SK-N-SH treated with all-trans-retinoic acid at 6 μM for 48 hours (cell line): ENCODE measurements around the gene ZNF525.
A peak's percentile ranks its signal among the peaks of the same experiment; 100 is the strongest.
"Not testable (repeated sequence)": the region's sequence is repeated elsewhere in the genome, so short reads cannot be mapped to it uniquely, and the experiment has no call there.

Source experiments
- ATAC-seq: fragments of 200-7000 bp; cut with Tn5 transposase; 3 replicates; pipeline ENCODE4 v1.9.1; 2020; ENCODE audit warnings: mild to moderate bottlenecking, moderate library complexity
- ARNTL ChIP-seq: fragments of 450-650 bp; formaldehyde crosslinking; IDR thresholded peaks from 2 replicates; pipeline ENCODE4 v1.5.0; 2020; ENCODE audit warnings: low read depth, mild to moderate bottlenecking, moderate library complexity, borderline replicate concordance
- BACH2 ChIP-seq: fragments of 250-450 bp; sonication (Bioruptor Pico); IDR thresholded peaks from 2 replicates; pipeline ENCODE4 v1.9.0; 2021; ENCODE audit warnings: mild to moderate bottlenecking, borderline replicate concordance
- CSDC2 ChIP-seq: fragments of 250-450 bp; sonication (Bioruptor Pico); IDR thresholded peaks from 2 replicates; pipeline ENCODE4 v1.5.0; 2020; ENCODE audit warnings: mild to moderate bottlenecking, moderate library complexity
- CSRNP3 ChIP-seq: fragments of 250-450 bp; sonication (Bioruptor Pico); IDR thresholded peaks from 2 replicates; pipeline ENCODE4 v1.5.1; 2021; ENCODE audit warnings: mild to moderate bottlenecking, moderate library complexity
- ESRRG ChIP-seq: fragments of 250-450 bp; sonication (Bioruptor Pico); IDR thresholded peaks from 2 replicates; pipeline ENCODE4 v1.6.1; 2021; ENCODE audit warnings: mild to moderate bottlenecking
- GLIS3 ChIP-seq: fragments of 250-450 bp; sonication (Bioruptor Pico); IDR thresholded peaks from 2 replicates; pipeline ENCODE4 v1.5.0; 2020; ENCODE audit warnings: mild to moderate bottlenecking, moderate library complexity
- ISL1 ChIP-seq: fragments of 250-450 bp; sonication (Bioruptor Pico); IDR thresholded peaks from 2 replicates; pipeline ENCODE4 v2.1.2; 2022; ENCODE audit warnings: mild to moderate bottlenecking, moderate library complexity
- OSR1 ChIP-seq: fragments of 250-450 bp; sonication (Bioruptor Pico); IDR thresholded peaks from 2 replicates; pipeline ENCODE4 v1.8.0; 2022; ENCODE audit warnings: moderate library complexity, mild to moderate bottlenecking, inconsistent platforms
- PATZ1 ChIP-seq: fragments of 250-450 bp; sonication (Bioruptor Pico); IDR thresholded peaks from 2 replicates; pipeline ENCODE4 v1.8.0; 2020; ENCODE audit warnings: mild to moderate bottlenecking, moderate library complexity, borderline replicate concordance
- PPARA ChIP-seq: fragments of 250-450 bp; sonication (Bioruptor Pico); IDR thresholded peaks from 2 replicates; pipeline ENCODE4 v1.5.0; 2020; ENCODE audit warnings: mild to moderate bottlenecking, borderline replicate concordance
- RARB ChIP-seq: fragments of 250-450 bp; sonication (Bioruptor Pico); IDR thresholded peaks from 2 replicates; pipeline ENCODE4 v1.8.0; 2021; ENCODE audit warnings: mild to moderate bottlenecking, moderate library complexity
- SNAI2 ChIP-seq: fragments of 250-450 bp; sonication (Bioruptor Pico); IDR thresholded peaks from 2 replicates; pipeline ENCODE4 v1.5.0; 2020; ENCODE audit warnings: mild to moderate bottlenecking, moderate library complexity
- TOX ChIP-seq: fragments of 250-450 bp; sonication (Bioruptor Pico); IDR thresholded peaks from 2 replicates; pipeline ENCODE4 v1.8.0; 2021; ENCODE audit warnings: mild to moderate bottlenecking, moderate library complexity, borderline replicate concordance
- TSHZ2 ChIP-seq: fragments of 250-450 bp; sonication (Bioruptor Pico); IDR thresholded peaks from 2 replicates; pipeline ENCODE4 v1.5.0; 2020; ENCODE audit warnings: mild to moderate bottlenecking, moderate library complexity
- ZC3H10 ChIP-seq: fragments of 250-450 bp; sonication (Bioruptor Pico); IDR thresholded peaks from 2 replicates; pipeline ENCODE4 v1.5.1; 2021; ENCODE audit warnings: mild to moderate bottlenecking, moderate library complexity
- ZFP3 ChIP-seq: fragments of 250-450 bp; sonication (Bioruptor Pico); IDR thresholded peaks from 2 replicates; pipeline ENCODE4 v1.5.0; 2020; ENCODE audit warnings: mild to moderate bottlenecking, moderate library complexity
- ZFP30 ChIP-seq: fragments of 450-650 bp; formaldehyde crosslinking; IDR thresholded peaks from 2 replicates; pipeline ENCODE4 v1.5.0; 2022; ENCODE audit warnings: mild to moderate bottlenecking, moderate library complexity
- ZNF565 ChIP-seq: fragments of 450-650 bp; formaldehyde crosslinking; conservative IDR thresholded peaks from 2 replicates; pipeline ENCODE4 v1.5.0; 2020; ENCODE audit warnings: low read depth, mild to moderate bottlenecking, moderate library complexity
- ZNF70 ChIP-seq: fragments of 450-650 bp; formaldehyde crosslinking; IDR thresholded peaks from 2 replicates; pipeline ENCODE4 v1.5.0; 2020; ENCODE audit warnings: mild to moderate bottlenecking, moderate library complexity
- ZNF8 ChIP-seq: fragments of 450-650 bp; formaldehyde crosslinking; IDR thresholded peaks from 2 replicates; pipeline ENCODE4 v1.5.0; 2020; ENCODE audit warnings: mild to moderate bottlenecking, moderate library complexity
- TF ChIP-seq, protein P1 (sequence below): fragments of 250-450 bp; sonication (Bioruptor Pico); IDR thresholded peaks from 2 replicates; pipeline ENCODE4 v1.8.0; 2021; ENCODE audit warnings: low read depth, mild to moderate bottlenecking, moderate library complexity, borderline replicate concordance
- TF ChIP-seq, protein P2 (sequence below): fragments of 250-450 bp; sonication (Bioruptor Pico); IDR thresholded peaks from 2 replicates; pipeline ENCODE4 v1.5.1; 2020; ENCODE audit warnings: low read depth, mild to moderate bottlenecking, moderate library complexity

Gene ZNF525

GRCh38 chr19:53357821-53358581 is 7.5 kb upstream of the ZNF525 start:
- ATAC-seq, result no peak
- no peak for TF ChIP-seq PATZ1 (CRISPR knock-in tag)
- TF ChIP-seq, protein P1, sequence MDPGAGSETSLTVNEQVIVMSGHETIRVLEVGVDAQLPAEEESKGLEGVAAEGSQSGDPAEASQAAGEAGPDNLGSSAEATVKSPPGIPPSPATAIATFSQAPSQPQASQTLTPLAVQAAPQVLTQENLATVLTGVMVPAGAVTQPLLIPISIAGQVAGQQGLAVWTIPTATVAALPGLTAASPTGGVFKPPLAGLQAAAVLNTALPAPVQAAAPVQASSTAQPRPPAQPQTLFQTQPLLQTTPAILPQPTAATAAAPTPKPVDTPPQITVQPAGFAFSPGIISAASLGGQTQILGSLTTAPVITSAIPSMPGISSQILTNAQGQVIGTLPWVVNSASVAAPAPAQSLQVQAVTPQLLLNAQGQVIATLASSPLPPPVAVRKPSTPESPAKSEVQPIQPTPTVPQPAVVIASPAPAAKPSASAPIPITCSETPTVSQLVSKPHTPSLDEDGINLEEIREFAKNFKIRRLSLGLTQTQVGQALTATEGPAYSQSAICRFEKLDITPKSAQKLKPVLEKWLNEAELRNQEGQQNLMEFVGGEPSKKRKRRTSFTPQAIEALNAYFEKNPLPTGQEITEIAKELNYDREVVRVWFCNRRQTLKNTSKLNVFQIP (CRISPR knock-in tag), result no peak
- no peak for TF ChIP-seq SNAI2
- no peak for TF ChIP-seq CSRNP3 (CRISPR knock-in tag)
- TF ChIP-seq BACH2, result no peak
- TF ChIP-seq ZFP30 (CRISPR knock-in tag), result no peak
- TF ChIP-seq ZNF565 (CRISPR knock-in tag), result no peak
- no peak for TF ChIP-seq ESRRG (CRISPR knock-in tag)
- no peak for TF ChIP-seq ISL1 (CRISPR knock-in tag)
- TF ChIP-seq TOX, result no peak
- no peak for TF ChIP-seq CSDC2 (CRISPR knock-in tag)
- TF ChIP-seq ZFP3 (CRISPR knock-in tag), result no peak
- TF ChIP-seq ZC3H10 (CRISPR knock-in tag), result no peak
- TF ChIP-seq, protein P2, sequence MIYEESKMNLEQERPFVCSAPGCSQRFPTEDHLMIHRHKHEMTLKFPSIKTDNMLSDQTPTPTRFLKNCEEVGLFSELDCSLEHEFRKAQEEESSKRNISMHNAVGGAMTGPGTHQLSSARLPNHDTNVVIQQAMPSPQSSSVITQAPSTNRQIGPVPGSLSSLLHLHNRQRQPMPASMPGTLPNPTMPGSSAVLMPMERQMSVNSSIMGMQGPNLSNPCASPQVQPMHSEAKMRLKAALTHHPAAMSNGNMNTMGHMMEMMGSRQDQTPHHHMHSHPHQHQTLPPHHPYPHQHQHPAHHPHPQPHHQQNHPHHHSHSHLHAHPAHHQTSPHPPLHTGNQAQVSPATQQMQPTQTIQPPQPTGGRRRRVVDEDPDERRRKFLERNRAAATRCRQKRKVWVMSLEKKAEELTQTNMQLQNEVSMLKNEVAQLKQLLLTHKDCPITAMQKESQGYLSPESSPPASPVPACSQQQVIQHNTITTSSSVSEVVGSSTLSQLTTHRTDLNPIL, result no peak

- not testable (repeated sequence) for ATAC-seq
Measured at GRCh38 chr19:53360056-53360455, 5.4 kb upstream of the ZNF525 start.

GRCh38 chr19:53365899-53366493 is 491 bp downstream of the ZNF525 start:
- ATAC-seq, result peak; percentile 68
- no peak for TF ChIP-seq RARB
- no peak for TF ChIP-seq OSR1 (CRISPR knock-in tag)
- no peak for TF ChIP-seq ZFP3 (CRISPR knock-in tag)
- TF ChIP-seq ARNTL (CRISPR knock-in tag), result no peak
- TF ChIP-seq, protein P2, result no peak
- no peak for TF ChIP-seq BACH2
- no peak for TF ChIP-seq ESRRG (CRISPR knock-in tag)
- no peak for TF ChIP-seq ISL1 (CRISPR knock-in tag)
- no peak for TF ChIP-seq ZC3H10 (CRISPR knock-in tag)
- no peak for TF ChIP-seq ZNF565 (CRISPR knock-in tag)
- no peak for TF ChIP-seq PPARA (CRISPR knock-in tag)
- no peak for TF ChIP-seq GLIS3 (CRISPR knock-in tag)
- no peak for TF ChIP-seq ZNF70 (CRISPR knock-in tag)
- TF ChIP-seq, protein P1 (CRISPR knock-in tag), result no peak
- TF ChIP-seq ZNF8 (CRISPR knock-in tag), result no peak
- no peak for TF ChIP-seq TSHZ2 (CRISPR knock-in tag)
- no peak for TF ChIP-seq CSRNP3 (CRISPR knock-in tag)
- TF ChIP-seq CSDC2 (CRISPR knock-in tag), result no peak
